Neural cell (in vitro differentiated cells): ENCODE data around the gene MZF1. TPM values are rescaled to one million over a fixed set of nuclear protein-coding genes. Genes with fewer than 3 reads are reported as not detected.

Experiments
- H2AFZ ChIP-seq: fragments of 200-600, 300-800 bp; sonication (generic), shearing (Covaris generic); 2 replicates; pipeline ENCODE4 v1.6.0; 2014; ENCODE audit warnings: low read depth, mild to moderate bottlenecking, antibody characterized with exemption, low read length, moderate library complexity
- H3F3A ChIP-seq: fragments of 200-600 bp; shearing (Covaris generic); 2 replicates; pipeline ENCODE4 v1.6.1; 2016; ENCODE audit warnings: mild to moderate bottlenecking, moderate library complexity, mixed read lengths, antibody characterized with exemption, low read length; ENCODE audit not compliant: insufficient read depth, poor library complexity, severe bottlenecking
- H3K27ac ChIP-seq: fragments of 200-600, 300-800 bp; sonication (generic), shearing (Covaris generic); 2 replicates; pipeline ENCODE4 v1.5.1; 2014; ENCODE audit warnings: mild to moderate bottlenecking, low read length, moderate library complexity
- H3K27me3 ChIP-seq: fragments of 300-800, 200-600 bp; sonication (generic), shearing (Covaris generic); 2 replicates; pipeline ENCODE4 v1.6.0; 2014; ENCODE audit warnings: mild to moderate bottlenecking, low read depth, low read length, moderate library complexity; ENCODE audit not compliant: insufficient read depth
- H3K36me3 ChIP-seq: fragments of 300-800, 200-600 bp; sonication (generic), shearing (Covaris generic); 2 replicates; pipeline ENCODE4 v1.5.1; 2014; ENCODE audit warnings: mild to moderate bottlenecking, antibody characterized with exemption, low read length, moderate library complexity; ENCODE audit not compliant: insufficient read depth
- H3K4me2 ChIP-seq: fragments of 300-800, 200-600 bp; sonication (generic), shearing (Covaris generic); 2 replicates; pipeline ENCODE4 v1.6.0; 2014; ENCODE audit warnings: mild to moderate bottlenecking, low read length
- H3K4me3 ChIP-seq: fragments of 300-800, 200-600 bp; sonication (generic), shearing (Covaris generic); 2 replicates; pipeline ENCODE4 v1.5.1; 2014; ENCODE audit warnings: mild to moderate bottlenecking, low read length, moderate library complexity
- H3K79me2 ChIP-seq: fragments of 200-600 bp; shearing (Covaris generic); replicated peaks from 2 replicates; pipeline ENCODE4 v1.6.0; 2014; ENCODE audit warnings: mild to moderate bottlenecking, low read length, moderate library complexity; ENCODE audit not compliant: insufficient read depth
- H3K9ac ChIP-seq: fragments of 300-800, 200-600 bp; sonication (generic), shearing (Covaris generic); 2 replicates; pipeline ENCODE4 v1.6.1; 2016; ENCODE audit warnings: mild to moderate bottlenecking, low read length, mixed read lengths
- H3K9me2 ChIP-seq: fragments of 200-600 bp; shearing (Covaris generic); 2 replicates; pipeline ENCODE4 v1.6.1; 2016; ENCODE audit warnings: mild to moderate bottlenecking, low read length, mixed read lengths; ENCODE audit not compliant: insufficient read depth
- H3K9me3 ChIP-seq: fragments of 200-600, 300-800 bp; sonication (generic), shearing (Covaris generic); 2 replicates; pipeline ENCODE4 v1.6.1; 2016; ENCODE audit warnings: mild to moderate bottlenecking, mixed run types, low read length, moderate library complexity, mixed read lengths
- H4K20me1 ChIP-seq: fragments of 200-600 bp; shearing (Covaris generic); 2 replicates; pipeline ENCODE4 v1.6.1; 2016; ENCODE audit warnings: mild to moderate bottlenecking, mixed run types; ENCODE audit not compliant: insufficient read depth
- CTCF ChIP-seq: fragments of 450-650 bp; IDR thresholded peaks from 2 replicates; pipeline ENCODE4 v1.5.1; 2014; ENCODE audit warnings: antibody characterized with exemption, mild to moderate bottlenecking, moderate library complexity; ENCODE audit not compliant: poor library complexity, severe bottlenecking
- EP300 ChIP-seq: fragments of 450-650 bp; conservative IDR thresholded peaks from 2 replicates; pipeline ENCODE4 v1.6.1; 2014; ENCODE audit warnings: antibody characterized with exemption, mild to moderate bottlenecking, moderate library complexity; ENCODE audit not compliant: poor library complexity, severe bottlenecking
- EZH2 ChIP-seq: fragments of 200-600, 300-800 bp; shearing (Covaris generic), sonication (generic); IDR thresholded peaks from 2 replicates; pipeline ENCODE4 v1.6.1; 2014; ENCODE audit warnings: antibody characterized with exemption, low read length, borderline replicate concordance, mild to moderate bottlenecking; ENCODE audit not compliant: insufficient read depth, poor library complexity, severe bottlenecking
- MXI1 ChIP-seq: fragments of 450-650 bp; conservative IDR thresholded peaks from 2 replicates; pipeline ENCODE4 v1.6.1; 2014; ENCODE audit warnings: antibody characterized with exemption, mild to moderate bottlenecking; ENCODE audit not compliant: poor library complexity, severe bottlenecking
- POLR2AphosphoS5 ChIP-seq: IDR thresholded peaks from 2 replicates; pipeline ENCODE4 v1.6.1; 2012
- RAD21 ChIP-seq: fragments of 450-650 bp; conservative IDR thresholded peaks from 2 replicates; pipeline ENCODE4 v1.6.1; 2014; ENCODE audit warnings: antibody characterized with exemption, mild to moderate bottlenecking, moderate library complexity
- SMC3 ChIP-seq: fragments of 450-650 bp; conservative IDR thresholded peaks from 2 replicates; pipeline ENCODE4 v1.6.1; 2014; ENCODE audit warnings: antibody characterized with exemption, mild to moderate bottlenecking, moderate library complexity; ENCODE audit not compliant: poor library complexity
- TAF1 ChIP-seq: IDR thresholded peaks from 2 replicates; pipeline ENCODE4 v1.6.1; 2012; ENCODE audit warnings: low read depth
- polyA plus RNA-seq: library from polyadenylated mRNA; depleted of rRNA; stranded (reverse); fragments of >200 nt; gene quantifications from 2 replicates; pipeline ENCODE4 v1.2.3, GENCODE V29; 2014
- TF ChIP-seq, protein P1 (sequence below): IDR thresholded peaks from 2 replicates; pipeline ENCODE4 v1.6.1; 2012; ENCODE audit warnings: borderline replicate concordance

Gene MZF1
- polyA plus RNA-seq, 1 donor from 2014 or later = 74.6 TPM

GRCh38 chr19:58575183-58576041, 2.3 kb upstream of the MZF1 start:
- Histone ChIP-seq H3K79me2 (peaks cover 28% of the 10 kb centered on the region), H3K27ac (peak overlapping the region; percentile 92), H3K4me3 (peak overlapping the region; percentile 97), H3K4me2 (peak overlapping the region; percentile 94), H2AFZ (peak overlapping the region; percentile 85), H3K36me3 (no peaks in the 10 kb centered on the region), H4K20me1 (no peaks in the 10 kb centered on the region), H3K9me2 (no peaks in the 10 kb centered on the region), H3K9ac (peak overlapping the region; percentile 96), H3K27me3 (no peaks in the 10 kb centered on the region), H3F3A (no peaks in the 10 kb centered on the region), H3K9me3 (no peaks in the 10 kb centered on the region)
- TF ChIP-seq, protein P1, sequence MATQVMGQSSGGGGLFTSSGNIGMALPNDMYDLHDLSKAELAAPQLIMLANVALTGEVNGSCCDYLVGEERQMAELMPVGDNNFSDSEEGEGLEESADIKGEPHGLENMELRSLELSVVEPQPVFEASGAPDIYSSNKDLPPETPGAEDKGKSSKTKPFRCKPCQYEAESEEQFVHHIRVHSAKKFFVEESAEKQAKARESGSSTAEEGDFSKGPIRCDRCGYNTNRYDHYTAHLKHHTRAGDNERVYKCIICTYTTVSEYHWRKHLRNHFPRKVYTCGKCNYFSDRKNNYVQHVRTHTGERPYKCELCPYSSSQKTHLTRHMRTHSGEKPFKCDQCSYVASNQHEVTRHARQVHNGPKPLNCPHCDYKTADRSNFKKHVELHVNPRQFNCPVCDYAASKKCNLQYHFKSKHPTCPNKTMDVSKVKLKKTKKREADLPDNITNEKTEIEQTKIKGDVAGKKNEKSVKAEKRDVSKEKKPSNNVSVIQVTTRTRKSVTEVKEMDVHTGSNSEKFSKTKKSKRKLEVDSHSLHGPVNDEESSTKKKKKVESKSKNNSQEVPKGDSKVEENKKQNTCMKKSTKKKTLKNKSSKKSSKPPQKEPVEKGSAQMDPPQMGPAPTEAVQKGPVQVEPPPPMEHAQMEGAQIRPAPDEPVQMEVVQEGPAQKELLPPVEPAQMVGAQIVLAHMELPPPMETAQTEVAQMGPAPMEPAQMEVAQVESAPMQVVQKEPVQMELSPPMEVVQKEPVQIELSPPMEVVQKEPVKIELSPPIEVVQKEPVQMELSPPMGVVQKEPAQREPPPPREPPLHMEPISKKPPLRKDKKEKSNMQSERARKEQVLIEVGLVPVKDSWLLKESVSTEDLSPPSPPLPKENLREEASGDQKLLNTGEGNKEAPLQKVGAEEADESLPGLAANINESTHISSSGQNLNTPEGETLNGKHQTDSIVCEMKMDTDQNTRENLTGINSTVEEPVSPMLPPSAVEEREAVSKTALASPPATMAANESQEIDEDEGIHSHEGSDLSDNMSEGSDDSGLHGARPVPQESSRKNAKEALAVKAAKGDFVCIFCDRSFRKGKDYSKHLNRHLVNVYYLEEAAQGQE = peak; percentile 75
- peak; percentile 40 for TF ChIP-seq CTCF
- TF ChIP-seq EP300 = peak; percentile 69
- TF ChIP-seq POLR2AphosphoS5 = peak; percentile 77
- TF ChIP-seq TAF1 = no peak
- peak; percentile 76 for TF ChIP-seq MXI1
- TF ChIP-seq RAD21 = peak; percentile 23
- no peak for TF ChIP-seq EZH2
- TF ChIP-seq SMC3 = no peak

- Histone ChIP-seq H3K9me2 (no peaks in the 10 kb centered on the region), H3K36me3 (no peaks in the 10 kb centered on the region), H3K79me2 (peaks cover 20% of the 10 kb centered on the region), H2AFZ (peak overlapping the region; percentile 10), H3K27me3 (no peaks in the 10 kb centered on the region), H3F3A (no peaks in the 10 kb centered on the region), H4K20me1 (no peaks in the 10 kb centered on the region), H3K9ac (peak overlapping the region; percentile 97), H3K27ac (peak overlapping the region; percentile 92), H3K4me3 (peak overlapping the region; percentile 97), H3K4me2 (peak overlapping the region; percentile 75), H3K9me3 (no peaks in the 10 kb centered on the region)
- TF ChIP-seq MXI1 (peak; percentile 99), RAD21 (no peak)
These were observed 576 bp upstream of the MZF1 start for GRCh38 chr19:58573658-58574164.
